Suppressor macrophage treated with lipopolysaccharide for 4 hours (primary cell): ENCODE data around the gene TACR2.

Experiments
- DNase-seq: peaks from one replicate; pipeline ENCODE4 v3.0.0-alpha.2; 2020

Gene TACR2

GRCh38 chr10:69364232-69364940 lies 52.3 kb downstream of the TACR2 start:
- no peak for DNase-seq

- DNase-seq: no peak
These were observed 53.1 kb downstream of the TACR2 start for GRCh38 chr10:69363666-69364065.

GRCh38 chr10:69362471-69362954 lies 54.2 kb downstream of the TACR2 start:
- no peak for DNase-seq

- no peak for DNase-seq
These were observed 55.5 kb downstream of the TACR2 start for GRCh38 chr10:69361303-69361614.

- DNase-seq: no peak
These were observed 56.0 kb downstream of the TACR2 start for GRCh38 chr10:69360485-69361302.

- no peak for DNase-seq
These were observed 57.1 kb downstream of the TACR2 start for GRCh38 chr10:69359594-69359993.

GRCh38 chr10:69359148-69359547 lies 57.6 kb downstream of the TACR2 start:
- peak; percentile 70 for DNase-seq

- no peak for DNase-seq
These were observed 58.4 kb downstream of the TACR2 start for GRCh38 chr10:69358148-69358795.

- DNase-seq: no peak
These were observed 60.5 kb downstream of the TACR2 start for GRCh38 chr10:69356187-69356586.

- no peak for DNase-seq
These were observed 62.6 kb downstream of the TACR2 start for GRCh38 chr10:69353977-69354635.
